ENCODE measurements around the gene SLC4A4. TPM values are rescaled to one million over a fixed set of nuclear protein-coding genes. Genes with fewer than 3 reads are reported as not detected.
A peak's percentile ranks its signal among the peaks of the same experiment; 100 is the strongest.

SLC4A4 gene
- total and polyA plus RNA-seq, 8 donors: 84.1 to 400 (median 243) TPM

GRCh38 chr4:71495454-71495853 lies 156.6 kb downstream of the SLC4A4 start:
- TF ChIP-seq CTCF (IDR thresholded peaks at IDR 0.05): no peak
- no peak for ATAC-seq
- intact Hi-C loops (cut with DNase I): no loop called here
- DNase-seq: no peak
- FAIRE-seq: no peak
- Histone ChIP-seq H3K4me1 (no peaks in the 10 kb centered on the region), H3K27me3 (no peaks in the 10 kb centered on the region), H3K4me3 (no peak overlapping the region), H3K36me3 (no peaks in the 10 kb centered on the region), H3K9me3 (no peaks in the 10 kb centered on the region), H3K27ac (no peak overlapping the region)

- FAIRE-seq (no peak), ATAC-seq (no peak), DNase-seq (no peak)
- Histone ChIP-seq H3K27ac (no peak overlapping the region), H3K4me1 (no peaks in the 10 kb centered on the region), H3K4me3 (no peak overlapping the region), H3K27me3 (no peaks in the 10 kb centered on the region), H3K9me3 (no peaks in the 10 kb centered on the region), H3K36me3 (no peaks in the 10 kb centered on the region)
- 70 to 79% methylated on average over 3 of the region's 3 CpGs for WGBS, 2 donors
- intact Hi-C loops (cut with DNase I): no loop called here
- no peak for TF ChIP-seq CTCF (IDR thresholded peaks at IDR 0.05)
Measured at GRCh38 chr4:71497078-71497477, 158.3 kb downstream of the SLC4A4 start.

GRCh38 chr4:71498002-71498401 lies 159.2 kb downstream of the SLC4A4 start:
- 25 to 40% methylated on average over 2 of the region's 2 CpGs for WGBS, 2 donors
- H3K36me3 ChIP-seq: no peaks in the 10 kb centered on the region
- TF ChIP-seq CTCF (IDR thresholded peaks at IDR 0.05): no peak
- intact Hi-C loops (cut with DNase I): no loop called here
- no peaks in the 10 kb centered on the region for H3K27me3 ChIP-seq
- H3K4me1 ChIP-seq: no peaks in the 10 kb centered on the region
- ATAC-seq (peak in 3 of 4 donors; percentile 20 to 32 (median 30)), FAIRE-seq (no peak), DNase-seq (no peak)
- H3K9me3 ChIP-seq: no peaks in the 10 kb centered on the region
- H3K27ac ChIP-seq: no peak overlapping the region
- H3K4me3 ChIP-seq: no peak overlapping the region

- H3K36me3 ChIP-seq: no peaks in the 10 kb centered on the region
- no peaks in the 10 kb centered on the region for H3K27me3 ChIP-seq
- no peaks in the 10 kb centered on the region for H3K4me1 ChIP-seq
- no peak overlapping the region for H3K27ac ChIP-seq
- intact Hi-C loops (cut with DNase I): no loop called here
- DNase-seq (no peak), ATAC-seq (no peak), FAIRE-seq (no peak)
- H3K4me3 ChIP-seq: no peak overlapping the region
- no peak for TF ChIP-seq CTCF (IDR thresholded peaks at IDR 0.05)
- H3K9me3 ChIP-seq: no peaks in the 10 kb centered on the region
Measured at GRCh38 chr4:71498625-71499024, 159.8 kb downstream of the SLC4A4 start.

- Histone ChIP-seq H3K4me3 (no peak overlapping the region), H3K4me1 (no peaks in the 10 kb centered on the region), H3K27me3 (no peaks in the 10 kb centered on the region), H3K27ac (no peak overlapping the region), H3K36me3 (peaks cover 0 to 5% (median 0%) of the 10 kb centered on the region in 3 donors), H3K9me3 (no peaks in the 10 kb centered on the region)
- ATAC-seq (no peak), DNase-seq (no peak), FAIRE-seq (no peak)
- no peak for TF ChIP-seq CTCF (IDR thresholded peaks at IDR 0.05)
- WGBS, 2 donors: 94% methylated on average over 7 of the region's 7 CpGs
- intact Hi-C loops (cut with DNase I): no loop called here
Measured at GRCh38 chr4:71501992-71502391, 163.2 kb downstream of the SLC4A4 start.
